Left ventricle myocardium inferior (tissue), 1 donor: Measurements from ENCODE around the gene EVA1C. TPM values are rescaled to one million over a fixed set of nuclear protein-coding genes. Genes with fewer than 3 reads are reported as not detected.
A peak's percentile ranks its signal among the peaks of the same experiment; 100 is the strongest.

ENCODE experiments used
- DNase-seq: peaks from one replicate; pipeline ENCODE4 v3.0.0-alpha.2; 2020
- H3K27ac ChIP-seq: fragments of 200-600 bp; replicated peaks from 2 replicates; pipeline ENCODE4 v1.8.0; 2021
- H3K27me3 ChIP-seq: fragments of 200-600 bp; 2 replicates; pipeline ENCODE4 v1.8.0; 2021; ENCODE audit warnings: low read depth
- H3K36me3 ChIP-seq: fragments of 200-600 bp; 2 replicates; pipeline ENCODE4 v1.8.0; 2021
- H3K4me1 ChIP-seq: fragments of 200-600 bp; 2 replicates; pipeline ENCODE4 v1.8.0; 2021
- H3K4me3 ChIP-seq: fragments of 200-600 bp; 2 replicates; pipeline ENCODE4 v1.8.0; 2021; ENCODE audit warnings: mild to moderate bottlenecking, moderate library complexity
- H3K9me3 ChIP-seq: fragments of 200-600 bp; replicated peaks from 2 replicates; pipeline ENCODE4 v1.8.0; 2021
- CTCF ChIP-seq: fragments of 200-600 bp; IDR thresholded peaks from 2 replicates; pipeline ENCODE4 v1.8.0; 2021; ENCODE audit warnings: antibody characterized with exemption, mild to moderate bottlenecking, borderline replicate concordance
- intact Hi-C: fragments of 100-400 bp; cut with micrococcal nuclease; formaldehyde crosslinking; loops from one replicate; pipeline ENCODE4 v1.11.0; 2022
- total RNA-seq: library from RNA; stranded (reverse); fragmentation: NEBNext Ultra II Directional; extraction: Animal tissue kit (Norgen Biotek cat#: 25700); gene quantifications from one replicate; pipeline ENCODE4 v1.2.1, GENCODE V29; 2021
- donor health status: DM: no; HTN: yes; CAD: no; lungs with severe emphysema.

EVA1C gene
- total RNA-seq, 1 donor from 2014 or later, result 13.9 TPM

GRCh38 chr21:32393677-32394001 lies 18.9 kb upstream of the EVA1C start:
- Histone ChIP-seq H3K27me3 (no peaks in the 10 kb centered on the region), H3K4me1 (peaks cover 43% of the 10 kb centered on the region), H3K36me3 (no peaks in the 10 kb centered on the region), H3K9me3 (no peaks in the 10 kb centered on the region), H3K4me3 (peak overlapping the region; percentile 100), H3K27ac (peak overlapping the region; percentile 94)
- no peak for DNase-seq
- intact Hi-C loops, result loop anchor here (10.0 kb wide), 1 partner anchor 211 kb away; no protein-coding TSS in a partner anchor
- TF ChIP-seq CTCF, result no peak

- H3K27me3 ChIP-seq, result no peaks in the 10 kb centered on the region
- no peaks in the 10 kb centered on the region for H3K36me3 ChIP-seq
- H3K4me1 ChIP-seq, result peaks cover 27% of the 10 kb centered on the region
- no peak overlapping the region for H3K4me3 ChIP-seq
- intact Hi-C loops, result loop anchor here (5.0 kb wide), 1 partner anchor 164 kb away; no protein-coding TSS in a partner anchor
- DNase-seq, result peak; percentile 50
- peak overlapping the region; percentile 36 for H3K27ac ChIP-seq
- H3K9me3 ChIP-seq, result no peaks in the 10 kb centered on the region
- peak; percentile 82 for TF ChIP-seq CTCF
Measured at GRCh38 chr21:32403201-32403777, 9.2 kb upstream of the EVA1C start.

GRCh38 chr21:32406405-32406804 lies 6.1 kb upstream of the EVA1C start:
- Histone ChIP-seq H3K4me1 (peaks cover 46% of the 10 kb centered on the region), H3K27ac (peak overlapping the region; percentile 55), H3K9me3 (no peaks in the 10 kb centered on the region), H3K27me3 (no peaks in the 10 kb centered on the region), H3K36me3 (no peaks in the 10 kb centered on the region), H3K4me3 (no peak overlapping the region)
- no peak for DNase-seq
- TF ChIP-seq CTCF, result no peak
- intact Hi-C loops, result no loop called here

- Histone ChIP-seq H3K4me1 (peaks cover 61% of the 10 kb centered on the region), H3K9me3 (no peaks in the 10 kb centered on the region), H3K27ac (peak overlapping the region; percentile 100), H3K4me3 (peak overlapping the region; percentile 85), H3K27me3 (no peaks in the 10 kb centered on the region), H3K36me3 (no peaks in the 10 kb centered on the region)
- no peak for TF ChIP-seq CTCF
- intact Hi-C loops, result no loop called here
- DNase-seq, result no peak
Measured at GRCh38 chr21:32410291-32410690, 2.2 kb upstream of the EVA1C start.

GRCh38 chr21:32410916-32411315 lies 1.6 kb upstream of the EVA1C start:
- Histone ChIP-seq H3K36me3 (no peaks in the 10 kb centered on the region), H3K4me1 (peaks cover 67% of the 10 kb centered on the region), H3K4me3 (peak overlapping the region; percentile 85), H3K27ac (peak overlapping the region; percentile 100), H3K9me3 (no peaks in the 10 kb centered on the region), H3K27me3 (no peaks in the 10 kb centered on the region)
- no peak for DNase-seq
- intact Hi-C loops, result no loop called here
- no peak for TF ChIP-seq CTCF
